Measurements from ENCODE around the gene LENG9.

DNA sequence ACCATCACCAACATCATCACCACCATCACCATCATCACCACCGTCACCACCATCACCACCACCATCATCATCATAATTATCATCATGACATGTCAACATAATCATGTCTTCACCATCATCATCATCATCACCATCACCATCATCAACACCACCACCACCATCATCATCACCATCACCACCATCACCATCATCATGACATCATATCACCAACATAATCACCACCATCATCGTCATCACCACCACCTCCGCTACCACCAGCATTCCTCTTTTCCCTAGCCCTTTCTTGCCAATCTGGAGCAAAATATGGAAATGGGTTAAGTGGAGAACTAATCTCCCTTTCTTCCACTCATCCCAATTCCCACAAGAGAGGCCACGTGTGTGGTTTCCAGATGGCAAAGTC, 49.4 kb downstream of the LENG9 start:
- TF ChIP-seq POLR2A (IDR thresholded peaks at IDR 0.05) = no peak
- TF ChIP-seq, protein P1, sequence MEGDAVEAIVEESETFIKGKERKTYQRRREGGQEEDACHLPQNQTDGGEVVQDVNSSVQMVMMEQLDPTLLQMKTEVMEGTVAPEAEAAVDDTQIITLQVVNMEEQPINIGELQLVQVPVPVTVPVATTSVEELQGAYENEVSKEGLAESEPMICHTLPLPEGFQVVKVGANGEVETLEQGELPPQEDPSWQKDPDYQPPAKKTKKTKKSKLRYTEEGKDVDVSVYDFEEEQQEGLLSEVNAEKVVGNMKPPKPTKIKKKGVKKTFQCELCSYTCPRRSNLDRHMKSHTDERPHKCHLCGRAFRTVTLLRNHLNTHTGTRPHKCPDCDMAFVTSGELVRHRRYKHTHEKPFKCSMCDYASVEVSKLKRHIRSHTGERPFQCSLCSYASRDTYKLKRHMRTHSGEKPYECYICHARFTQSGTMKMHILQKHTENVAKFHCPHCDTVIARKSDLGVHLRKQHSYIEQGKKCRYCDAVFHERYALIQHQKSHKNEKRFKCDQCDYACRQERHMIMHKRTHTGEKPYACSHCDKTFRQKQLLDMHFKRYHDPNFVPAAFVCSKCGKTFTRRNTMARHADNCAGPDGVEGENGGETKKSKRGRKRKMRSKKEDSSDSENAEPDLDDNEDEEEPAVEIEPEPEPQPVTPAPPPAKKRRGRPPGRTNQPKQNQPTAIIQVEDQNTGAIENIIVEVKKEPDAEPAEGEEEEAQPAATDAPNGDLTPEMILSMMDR (IDR thresholded peaks at IDR 0.05) = no peak

Measured in tibial nerve (tissue), 3 donors.